Caco-2 (cell line): Measurements from ENCODE around the gene NIFK. TPM values are rescaled to one million over a fixed set of nuclear protein-coding genes. Genes with fewer than 3 reads are reported as not detected.

Source experiments
- BruUV-seq: library from RNA; stranded (reverse); fragments of 400-500 nt; replicated peaks from 2 replicates; lab custom pipeline; 2021; lab: Mats Ljungman, UMichigan
- CTCF ChIA-PET: fragments of 300-600 bp; sonication (Branson Sonifier 250); formaldehyde crosslinking; loops from one replicate; lab custom pipeline; 2022; ENCODE audit warnings: antibody characterized with exemption; lab: Charles Lee
- POLR2A ChIA-PET: fragments of 300-600 bp; sonication (Branson Sonifier 250); formaldehyde crosslinking; loops from one replicate; lab custom pipeline; 2022; ENCODE audit warnings: antibody characterized with exemption; lab: Charles Lee
- DNase-seq, 2 experiments: peaks; one replicate each; pipeline versions ENCODE4 v3.0.0 to v3.0.0-alpha.2; 2020 to 2022
- H3K27me3 ChIP-seq: replicated peaks from 2 replicates; pipeline ENCODE4 v1.6.0; 2011; ENCODE audit warnings: low read length; ENCODE audit not compliant: control insufficient read depth, insufficient read depth
- H3K36me3 ChIP-seq: 2 replicates; pipeline ENCODE4 v1.5.1; 2011; ENCODE audit warnings: low read length; ENCODE audit not compliant: control insufficient read depth, insufficient read depth
- H3K4me1 ChIP-seq: fragments of 250-450 bp; sonication (Bioruptor Pico); 2 replicates; pipeline ENCODE4 v1.5.1; 2020; ENCODE audit warnings: mild to moderate bottlenecking
- H3K4me3 ChIP-seq: 2 replicates; pipeline ENCODE4 v1.5.1; 2011; ENCODE audit warnings: low read depth, mild to moderate bottlenecking, control low read depth, low read length
- H3K9me3 ChIP-seq: fragments of 250-450 bp; sonication (Bioruptor Pico); 2 replicates; pipeline ENCODE4 v1.5.1; 2020; ENCODE audit warnings: mild to moderate bottlenecking, moderate library complexity
- H3K27ac Mint-ChIP-seq: one replicate; pipeline ENCODE4 v1.8.0; 2022; ENCODE audit warnings: mixed read lengths; ENCODE audit not compliant: unreplicated experiment
- H3K27me3 Mint-ChIP-seq: one replicate; pipeline ENCODE4 v1.8.0; 2022; ENCODE audit warnings: mixed read lengths; ENCODE audit not compliant: insufficient read depth, unreplicated experiment
- H3K36me3 Mint-ChIP-seq: one replicate; pipeline ENCODE4 v1.8.0; 2022; ENCODE audit warnings: mild to moderate bottlenecking, mixed read lengths; ENCODE audit not compliant: insufficient read depth, unreplicated experiment
- H3K4me1 Mint-ChIP-seq: one replicate; pipeline ENCODE4 v1.8.0; 2022; ENCODE audit warnings: low read depth, mixed read lengths; ENCODE audit not compliant: unreplicated experiment
- H3K4me3 Mint-ChIP-seq: one replicate; pipeline ENCODE4 v1.8.0; 2022; ENCODE audit warnings: mild to moderate bottlenecking, moderate library complexity, mixed read lengths; ENCODE audit not compliant: unreplicated experiment
- H3K9me3 Mint-ChIP-seq: one replicate; pipeline ENCODE4 v1.8.0; 2022; ENCODE audit warnings: mixed read lengths; ENCODE audit not compliant: unreplicated experiment
- intact Hi-C: fragments of 100-400 bp; cut with micrococcal nuclease; formaldehyde crosslinking; loops from one replicate; pipeline ENCODE4 v1.10.0; 2022; ENCODE audit not compliant: unreplicated experiment
- total RNA-seq: library from RNA; stranded (reverse); gene quantifications from 2 replicates; pipeline ENCODE4 v1.2.3, GENCODE V29; 2022
- TF ChIP-seq, protein P1 (sequence below), 2 experiments: fragments of 200-600 bp in 1 of 2; IDR thresholded peaks; 1 replicate in 1 of 2; 2 replicates in 1 of 2; pipeline versions ENCODE4 v1.5.1 to v1.8.0; 2011 to 2022; ENCODE audit warnings: antibody characterized with exemption in 1 of 2, control low read depth in 1 of 2, inconsistent platforms in 1 of 2, low read depth in 1 of 2, low read length in 1 of 2, mild to moderate bottlenecking in 1 of 2, moderate library complexity in 1 of 2; ENCODE audit not compliant: insufficient read depth in 1 of 2, severe bottlenecking in 1 of 2, unreplicated experiment in 1 of 2

Gene NIFK
- total RNA-seq, 1 experiment from 2014 or later, result 84.7 TPM

GRCh38 chr2:121690095-121690494 lies 46.6 kb downstream of the NIFK start:
- Histone ChIP-seq H3K36me3 (no peaks in the 10 kb centered on the region), H3K27me3 (no peaks in the 10 kb centered on the region), H3K4me3 (no peak overlapping the region), H3K4me1 (no peaks in the 10 kb centered on the region), H3K9me3 (no peaks in the 10 kb centered on the region)
- H3K9me3 Mint-ChIP-seq, result no peaks in the 10 kb centered on the region
- H3K4me1 Mint-ChIP-seq, result no peaks in the 10 kb centered on the region
- no TSS peak for BruUV-seq
- intact Hi-C loops, result no loop called here
- CTCF ChIA-PET, result interaction anchor here (1.3 kb wide), 1 partner anchor 18 kb away, joined by 9 read pairs; no protein-coding TSS in a partner anchor
- H3K27ac Mint-ChIP-seq, result no peak overlapping the region
- H3K4me3 Mint-ChIP-seq, result no peak overlapping the region
- POLR2A ChIA-PET, result no interaction called here
- DNase-seq, result no peak
- H3K36me3 Mint-ChIP-seq, result peaks cover 5% of the 10 kb centered on the region
- TF ChIP-seq, protein P1, sequence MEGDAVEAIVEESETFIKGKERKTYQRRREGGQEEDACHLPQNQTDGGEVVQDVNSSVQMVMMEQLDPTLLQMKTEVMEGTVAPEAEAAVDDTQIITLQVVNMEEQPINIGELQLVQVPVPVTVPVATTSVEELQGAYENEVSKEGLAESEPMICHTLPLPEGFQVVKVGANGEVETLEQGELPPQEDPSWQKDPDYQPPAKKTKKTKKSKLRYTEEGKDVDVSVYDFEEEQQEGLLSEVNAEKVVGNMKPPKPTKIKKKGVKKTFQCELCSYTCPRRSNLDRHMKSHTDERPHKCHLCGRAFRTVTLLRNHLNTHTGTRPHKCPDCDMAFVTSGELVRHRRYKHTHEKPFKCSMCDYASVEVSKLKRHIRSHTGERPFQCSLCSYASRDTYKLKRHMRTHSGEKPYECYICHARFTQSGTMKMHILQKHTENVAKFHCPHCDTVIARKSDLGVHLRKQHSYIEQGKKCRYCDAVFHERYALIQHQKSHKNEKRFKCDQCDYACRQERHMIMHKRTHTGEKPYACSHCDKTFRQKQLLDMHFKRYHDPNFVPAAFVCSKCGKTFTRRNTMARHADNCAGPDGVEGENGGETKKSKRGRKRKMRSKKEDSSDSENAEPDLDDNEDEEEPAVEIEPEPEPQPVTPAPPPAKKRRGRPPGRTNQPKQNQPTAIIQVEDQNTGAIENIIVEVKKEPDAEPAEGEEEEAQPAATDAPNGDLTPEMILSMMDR (IDR thresholded peaks at IDR 0.05; ENCODE audit: insufficient read depth in 1 of 2, low read depth in 1 of 2, low read length in 1 of 2, severe bottlenecking in 1 of 2, unreplicated experiment in 1 of 2), result no peak
- no peaks in the 10 kb centered on the region for H3K27me3 Mint-ChIP-seq

DNA sequence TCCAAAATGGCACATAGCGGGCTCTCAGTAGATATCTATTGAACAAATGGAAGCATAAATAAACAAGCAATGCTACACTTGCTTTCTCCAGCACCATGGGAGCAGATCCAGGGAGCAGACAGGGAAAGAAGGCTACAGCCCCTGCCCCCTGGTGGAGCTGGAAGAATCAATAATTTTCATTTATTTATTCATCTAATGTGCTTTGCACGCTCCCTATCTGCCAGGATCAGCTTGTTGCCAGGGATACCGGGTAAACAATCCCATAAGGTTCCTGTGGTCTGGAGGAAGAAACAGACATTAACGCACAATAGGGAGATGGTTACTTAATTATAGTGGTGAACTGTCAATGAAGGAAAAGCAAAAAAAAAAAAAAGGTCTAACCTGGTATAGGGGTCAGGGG lies 47.3 kb downstream of the NIFK start:
- no peaks in the 10 kb centered on the region for H3K27me3 Mint-ChIP-seq
- no TSS peak for BruUV-seq
- peaks cover 4% of the 10 kb centered on the region for H3K9me3 Mint-ChIP-seq
- ChIA-PET POLR2A (no interaction called here), CTCF (interaction anchor here (0.9 to 1.3 kb wide), 2 partner anchors 10 to 18 kb away, joined by 7 to 9 read pairs; no protein-coding TSS in a partner anchor)
- H3K36me3 ChIP-seq, result no peaks in the 10 kb centered on the region
- H3K4me1 Mint-ChIP-seq, result no peaks in the 10 kb centered on the region
- no peak overlapping the region for H3K4me3 Mint-ChIP-seq
- intact Hi-C loops, result no loop called here
- no peak overlapping the region for H3K4me3 ChIP-seq
- H3K36me3 Mint-ChIP-seq, result peaks cover 5% of the 10 kb centered on the region
- no peaks in the 10 kb centered on the region for H3K9me3 ChIP-seq
- DNase-seq, result peak in 1 of 2 experiments; percentile 56
- TF ChIP-seq, protein P1 (IDR thresholded peaks at IDR 0.05; ENCODE audit: insufficient read depth in 1 of 2, low read depth in 1 of 2, low read length in 1 of 2, severe bottlenecking in 1 of 2, unreplicated experiment in 1 of 2), result peak; percentile 52 to 53
- H3K27me3 ChIP-seq, result no peaks in the 10 kb centered on the region
- H3K27ac Mint-ChIP-seq, result no peak overlapping the region
- no peaks in the 10 kb centered on the region for H3K4me1 ChIP-seq

DNA sequence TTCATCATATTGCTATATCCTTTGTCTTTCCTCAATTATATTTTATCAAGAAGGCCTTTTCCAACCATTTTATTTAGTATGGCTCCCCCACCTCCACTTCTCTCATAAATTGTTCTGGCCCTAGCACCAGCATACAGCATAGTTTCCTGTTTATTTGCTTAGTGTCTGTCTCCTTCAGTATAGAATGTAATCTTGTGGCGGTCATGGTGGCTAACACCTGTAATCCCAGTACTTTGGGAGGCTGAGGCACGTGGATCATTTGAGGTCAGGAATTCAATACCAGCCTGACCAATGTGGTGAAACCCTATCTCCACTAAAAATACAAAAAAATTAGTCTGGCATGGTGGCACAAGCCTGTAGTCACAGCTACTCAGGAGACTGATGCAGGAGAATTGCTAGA lies 47.9 kb downstream of the NIFK start:
- Mint-ChIP-seq H3K36me3 (peaks cover 5% of the 10 kb centered on the region), H3K27me3 (no peaks in the 10 kb centered on the region), H3K4me3 (no peak overlapping the region), H3K9me3 (peaks cover 9% of the 10 kb centered on the region), H3K4me1 (no peaks in the 10 kb centered on the region), H3K27ac (no peak overlapping the region)
- no peaks in the 10 kb centered on the region; the same call in 1 of the 2 replicates for H3K9me3 ChIP-seq
- no peaks in the 10 kb centered on the region for H3K36me3 ChIP-seq
- BruUV-seq, result no TSS peak
- ChIA-PET POLR2A (no interaction called here), CTCF (interaction anchor here (0.9 to 1.3 kb wide), 2 partner anchors 10 to 19 kb away, joined by 7 to 9 read pairs; no protein-coding TSS in a partner anchor)
- DNase-seq, result no peak
- intact Hi-C loops, result no loop called here
- no peak overlapping the region for H3K4me3 ChIP-seq
- TF ChIP-seq, protein P1 (IDR thresholded peaks at IDR 0.05; ENCODE audit: insufficient read depth in 1 of 2, low read depth in 1 of 2, low read length in 1 of 2, severe bottlenecking in 1 of 2, unreplicated experiment in 1 of 2), result no peak
- no peaks in the 10 kb centered on the region for H3K4me1 ChIP-seq
- no peaks in the 10 kb centered on the region for H3K27me3 ChIP-seq
